B cell (primary cell): Measurements from ENCODE around the gene EMP3. TPM values are rescaled to one million over a fixed set of nuclear protein-coding genes. Genes with fewer than 3 reads are reported as not detected.
"Not testable (repeated sequence)": the region's sequence is repeated elsewhere in the genome, so short reads cannot be mapped to it uniquely, and the experiment has no call there.

Source experiments
- ATAC-seq: fragments of 200-7000 bp; cut with Tn5 transposase; one replicate; pipeline ENCODE4 v1.10.0; 2021; ENCODE audit warnings: low read depth, mild to moderate bottlenecking, moderate number of reproducible peaks, moderate library complexity
- CTCF ChIA-PET: fragments of 350-600 bp; sonication (Branson Sonifier 250); formaldehyde crosslinking; loops from one replicate; lab custom pipeline; 2021; ENCODE audit warnings: antibody characterized with exemption, inconsistent platforms; lab: Charles Lee
- POLR2A ChIA-PET: fragments of 350-600 bp; sonication (Branson Sonifier 250); formaldehyde crosslinking; loops from one replicate; lab custom pipeline; 2021; ENCODE audit warnings: antibody characterized with exemption; lab: Charles Lee
- DNase-seq: peaks from one replicate; pipeline ENCODE4 v3.0.0; 2013
- H2AFZ ChIP-seq: 2 replicates; pipeline ENCODE4 v1.6.1; 2012; ENCODE audit warnings: mild to moderate bottlenecking, low read depth, low read length; ENCODE audit not compliant: insufficient read depth, poor library complexity, severe bottlenecking
- H3K27ac ChIP-seq, 2 donors: 1 replicate in 1 of 2; 2 replicates in 1 of 2; pipeline ENCODE4 v1.5.1; 2012 to 2013; ENCODE audit warnings: low read length in 2 of 2, mild to moderate bottlenecking in 2 of 2, moderate library complexity in 1 of 2
- H3K27me3 ChIP-seq, 4 experiments: fragments of 200-600 bp in 1 of 4; sonication (generic) in 1 of 4; replicated peaks in 1 of 4; 1 replicate in 2 of 4; 2 replicates in 2 of 4; pipeline versions ENCODE4 v1.6.1 to v1.7.0; 2013 to 2016; ENCODE audit warnings: low read length in 3 of 4, mild to moderate bottlenecking in 2 of 4, mixed read lengths in 1 of 4, moderate library complexity in 1 of 4; ENCODE audit not compliant: insufficient read depth in 4 of 4, control insufficient read depth in 3 of 4; ENCODE audit errors: control extremely low read depth in 1 of 4
- H3K36me3 ChIP-seq, 2 experiments: replicated peaks in 1 of 2; 1 replicate in 1 of 2; 2 replicates in 1 of 2; pipeline versions ENCODE4 v1.6.1 to v1.7.1; 2013; ENCODE audit warnings: low read length in 1 of 2; ENCODE audit not compliant: insufficient read depth in 2 of 2, control insufficient read depth in 1 of 2; ENCODE audit errors: control extremely low read depth in 1 of 2, extremely low read depth in 1 of 2
- H3K4me1 ChIP-seq, 2 donors: fragments of 200-600 bp in 1 of 2; sonication (generic) in 1 of 2; 1 replicate in 1 of 2; 2 replicates in 1 of 2; pipeline versions ENCODE4 v1.5.1 to v1.6.1; 2013 to 2017; ENCODE audit warnings: low read length in 2 of 2; ENCODE audit not compliant: control insufficient read depth in 2 of 2, insufficient read depth in 2 of 2
- H3K4me2 ChIP-seq: replicated peaks from 2 replicates; pipeline ENCODE3; 2012; ENCODE audit warnings: mild to moderate bottlenecking, low read depth, low read length; ENCODE audit not compliant: poor library complexity, severe bottlenecking
- H3K4me3 ChIP-seq, 5 experiments: fragments of 200-600 bp in 1 of 5; sonication (generic) in 1 of 5; 1 replicate in 3 of 5; 2 replicates in 2 of 5; pipeline versions ENCODE4 v1.5.1 to v1.7.0; 2011 to 2016; ENCODE audit warnings: low read length in 4 of 5, mild to moderate bottlenecking in 4 of 5, low read depth in 2 of 5, control low read depth in 1 of 5, moderate library complexity in 1 of 5; ENCODE audit not compliant: insufficient read depth in 1 of 5; ENCODE audit errors: control extremely low read depth in 1 of 5, extremely low read depth in 1 of 5
- H3K79me2 ChIP-seq: fragments of 200-600 bp; sonication (generic); one replicate; pipeline ENCODE4 v1.6.0; 2016; ENCODE audit warnings: low read length; ENCODE audit not compliant: control insufficient read depth, insufficient read depth
- H3K9ac ChIP-seq: fragments of 200-600 bp; sonication (generic); 2 replicates; pipeline ENCODE4 v1.6.1; 2017; ENCODE audit warnings: mild to moderate bottlenecking, low read length, moderate library complexity
- H3K9me3 ChIP-seq, 3 donors: one replicate each; pipeline versions ENCODE4 v1.6.1 to v1.7.1; 2013; ENCODE audit warnings: low read length in 2 of 3; ENCODE audit not compliant: control insufficient read depth in 2 of 3, insufficient read depth in 1 of 3; ENCODE audit errors: control extremely low read depth in 1 of 3
- H4K20me1 ChIP-seq: 2 replicates; pipeline ENCODE4 v1.6.0; 2012; ENCODE audit warnings: mild to moderate bottlenecking, low read length; ENCODE audit not compliant: insufficient read depth, control insufficient read depth, poor library complexity, severe bottlenecking
- H3K27ac Mint-ChIP-seq: one replicate; pipeline ENCODE4 v1.8.0; 2021; ENCODE audit warnings: mixed read lengths
- H3K27me3 Mint-ChIP-seq: one replicate; pipeline ENCODE4 v1.8.0; 2021; ENCODE audit warnings: mixed read lengths
- H3K4me1 Mint-ChIP-seq: one replicate; pipeline ENCODE4 v1.8.0; 2021; ENCODE audit warnings: mixed read lengths
- H3K4me3 Mint-ChIP-seq: one replicate; pipeline ENCODE4 v1.8.0; 2021; ENCODE audit warnings: mixed read lengths
- H3K9me3 Mint-ChIP-seq: one replicate; pipeline ENCODE4 v1.8.0; 2022; ENCODE audit warnings: mixed read lengths; ENCODE audit not compliant: insufficient read depth
- EZH2 ChIP-seq: IDR thresholded peaks from 2 replicates; pipeline ENCODE4 v1.6.1; 2012; ENCODE audit warnings: borderline replicate concordance, low read depth, mild to moderate bottlenecking, moderate library complexity, low read length; ENCODE audit not compliant: insufficient read depth, poor library complexity, severe bottlenecking
- WGBS: methylation state at CpG from one replicate; pipeline ENCODE4 v1.1.5; 2013; ENCODE audit warnings: missing lambda C conversion rate; ENCODE audit not compliant: insufficient coverage; 5-methylcytosine and 5-hydroxymethylcytosine counted together
- intact Hi-C: fragments of 100-400 bp; cut with micrococcal nuclease; formaldehyde crosslinking; loops from one replicate; pipeline ENCODE4 v1.10.0; 2022
- polyA plus RNA-seq: library from polyadenylated mRNA; depleted of rRNA; stranded (reverse); fragments of >200 nt; gene quantifications from 2 replicates; pipeline ENCODE4 v1.2.3, GENCODE V29; 2012
- total RNA-seq, 2 donors: library from RNA; stranded (reverse); fragments of 120-200 nt in 1 of 2; gene quantifications; 1 replicate in 1 of 2; 2 replicates in 1 of 2; pipeline versions ENCODE4 v1.2.3 to v1.2.4, GENCODE V29; 2013 to 2022
- TF ChIP-seq, protein P1 (sequence below): fragments of 200-600 bp; IDR thresholded peaks from one replicate; pipeline ENCODE4 v1.8.0; 2022; ENCODE audit warnings: antibody characterized with exemption, mild to moderate bottlenecking

The EMP3 gene
- total and polyA plus RNA-seq, 2 donors (not counting 1 experiment from before 2014, with no cell fraction given), result 326 to 595 TPM

DNA sequence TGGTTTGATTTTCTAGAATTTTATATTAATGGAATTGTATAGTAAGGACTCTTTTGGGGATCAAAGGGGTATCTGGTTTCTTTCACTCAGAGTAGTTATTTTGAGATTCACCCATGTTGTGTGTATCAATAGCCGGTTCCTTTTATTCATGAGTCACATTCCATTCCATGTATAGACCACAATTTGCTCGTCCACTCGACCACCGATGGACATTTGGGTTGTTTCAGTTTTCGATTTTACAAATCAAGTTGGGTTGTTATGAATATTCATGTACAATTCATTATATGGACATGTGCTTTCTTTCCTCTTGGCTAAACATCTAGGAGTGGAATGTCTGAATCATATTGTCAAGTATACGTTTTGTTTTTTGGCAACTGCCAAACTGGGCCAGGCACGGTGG lies 9.6 kb upstream of the EMP3 start:
- Histone ChIP-seq H4K20me1 (no peaks in the 10 kb centered on the region), H3K27me3 (no peaks in the 10 kb centered on the region), H3K27ac (no peak overlapping the region), H3K9me3 (no peaks in the 10 kb centered on the region), H3K9ac (no peak overlapping the region), H3K36me3 (no peaks in the 10 kb centered on the region), H3K4me2 (no peak overlapping the region), H3K79me2 (no peaks in the 10 kb centered on the region), H2AFZ (no peak overlapping the region), H3K4me1 (peaks cover 9 to 11% of the 10 kb centered on the region in 2 donors), H3K4me3 (no peak overlapping the region)
- Mint-ChIP-seq H3K27ac (no peak overlapping the region), H3K9me3 (no peaks in the 10 kb centered on the region), H3K27me3 (no peaks in the 10 kb centered on the region), H3K4me3 (no peak overlapping the region), H3K4me1 (peaks cover 9% of the 10 kb centered on the region)
- ATAC-seq, result no peak
- DNase-seq, result no peak
- TF ChIP-seq EZH2, result no peak
- TF ChIP-seq, protein P1, sequence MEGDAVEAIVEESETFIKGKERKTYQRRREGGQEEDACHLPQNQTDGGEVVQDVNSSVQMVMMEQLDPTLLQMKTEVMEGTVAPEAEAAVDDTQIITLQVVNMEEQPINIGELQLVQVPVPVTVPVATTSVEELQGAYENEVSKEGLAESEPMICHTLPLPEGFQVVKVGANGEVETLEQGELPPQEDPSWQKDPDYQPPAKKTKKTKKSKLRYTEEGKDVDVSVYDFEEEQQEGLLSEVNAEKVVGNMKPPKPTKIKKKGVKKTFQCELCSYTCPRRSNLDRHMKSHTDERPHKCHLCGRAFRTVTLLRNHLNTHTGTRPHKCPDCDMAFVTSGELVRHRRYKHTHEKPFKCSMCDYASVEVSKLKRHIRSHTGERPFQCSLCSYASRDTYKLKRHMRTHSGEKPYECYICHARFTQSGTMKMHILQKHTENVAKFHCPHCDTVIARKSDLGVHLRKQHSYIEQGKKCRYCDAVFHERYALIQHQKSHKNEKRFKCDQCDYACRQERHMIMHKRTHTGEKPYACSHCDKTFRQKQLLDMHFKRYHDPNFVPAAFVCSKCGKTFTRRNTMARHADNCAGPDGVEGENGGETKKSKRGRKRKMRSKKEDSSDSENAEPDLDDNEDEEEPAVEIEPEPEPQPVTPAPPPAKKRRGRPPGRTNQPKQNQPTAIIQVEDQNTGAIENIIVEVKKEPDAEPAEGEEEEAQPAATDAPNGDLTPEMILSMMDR, result no peak
- intact Hi-C loops, result no loop called here
- ChIA-PET POLR2A (interaction anchor here (9.7 kb wide), 1 partner anchor 16 kb away, joined by 180 read pairs; no protein-coding TSS in a partner anchor), CTCF (interaction anchor here (0.7 to 13.8 kb wide), 3 partner anchors 18 to 300 kb away, joined by 3 to 345 read pairs (median 4); no protein-coding TSS in a partner anchor)
- WGBS, result no CpG with 5 or more reads among the region's 7 CpGs

DNA sequence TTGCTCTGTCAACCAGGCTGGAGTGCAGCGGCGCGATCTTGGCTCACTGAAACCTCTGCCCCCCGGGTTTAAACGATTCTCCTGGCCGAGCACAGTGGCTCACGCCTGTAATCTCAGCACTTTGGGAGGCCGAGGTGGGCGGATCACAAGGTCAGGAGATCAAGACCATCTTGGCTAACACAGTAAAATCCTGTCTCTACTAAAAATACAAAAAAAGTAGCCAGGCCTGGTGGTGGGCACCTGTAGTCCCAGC lies 7.7 kb upstream of the EMP3 start:
- WGBS, result 59% methylated on average over 8 of the region's 9 CpGs
- H3K4me3 ChIP-seq, DNase-seq, H3K27me3 ChIP-seq, H3K79me2 ChIP-seq, ATAC-seq, intact Hi-C loops, H3K27me3 Mint-ChIP-seq, H3K9me3 ChIP-seq, H3K9me3 Mint-ChIP-seq, H3K27ac ChIP-seq, H3K27ac Mint-ChIP-seq, H3K4me2 ChIP-seq, H2AFZ ChIP-seq, H4K20me1 ChIP-seq, H3K9ac ChIP-seq, H3K36me3 ChIP-seq, H3K4me3 Mint-ChIP-seq: not testable (repeated sequence)
- POLR2A ChIA-PET, result interaction anchor here (0.6 to 9.7 kb wide), 4 partner anchors 14 to 1186 kb away, joined by 3 to 180 read pairs (median 4); partner anchors contain the start of gene RPL18
- CTCF ChIA-PET, result interaction anchor here (0.8 to 13.8 kb wide), 5 partner anchors 16 to 266 kb away, joined by 3 to 345 read pairs (median 4); partner anchors contain the start of genes SYNGR4 and TMEM143
- peaks cover 21% of the 10 kb centered on the region for H3K4me1 Mint-ChIP-seq
- H3K4me1 ChIP-seq, result peaks cover 18 to 27% of the 10 kb centered on the region in 2 donors
